ENCODE results near the gene SLC36A2.
"Not testable (repeated sequence)": the region's sequence is repeated elsewhere in the genome, so short reads cannot be mapped to it uniquely, and the experiment has no call there.

SLC36A2 gene

GRCh38 chr5:151327585-151327984 is 19.8 kb downstream of the SLC36A2 start:
- Histone ChIP-seq H3K4me3 (ENCODE audit: low read length) (no peak overlapping the region), H3K4me1 (ENCODE audit: control insufficient read depth, insufficient read depth, low read length) (peaks cover 4% of the 10 kb centered on the region), H3K27me3 (replicated peaks; ENCODE audit: control insufficient read depth, insufficient read depth, low read length) (peaks cover 10% of the 10 kb centered on the region), H3K9me3 (ENCODE audit: control insufficient read depth, low read length) (no peaks in the 10 kb centered on the region), H3K9ac (ENCODE audit: low read length) (no peak overlapping the region), H3K36me3 (ENCODE audit: control insufficient read depth, insufficient read depth, low read length, severe bottlenecking) (no peaks in the 10 kb centered on the region)
- no peak for DNase-seq (ENCODE audit: low read depth)

GRCh38 chr5:151326266-151326665 is 21.1 kb downstream of the SLC36A2 start:
- Histone ChIP-seq H3K36me3 (ENCODE audit: control insufficient read depth, insufficient read depth, low read length, severe bottlenecking) (no peaks in the 10 kb centered on the region), H3K9me3 (ENCODE audit: control insufficient read depth, low read length) (no peaks in the 10 kb centered on the region), H3K4me1 (ENCODE audit: control insufficient read depth, insufficient read depth, low read length) (no peaks in the 10 kb centered on the region), H3K27me3 (replicated peaks; ENCODE audit: control insufficient read depth, insufficient read depth, low read length) (peaks cover 10% of the 10 kb centered on the region), H3K4me3 (ENCODE audit: low read length) (no peak overlapping the region), H3K9ac (ENCODE audit: low read length) (no peak overlapping the region)
- no peak for DNase-seq (ENCODE audit: low read depth)

DNA sequence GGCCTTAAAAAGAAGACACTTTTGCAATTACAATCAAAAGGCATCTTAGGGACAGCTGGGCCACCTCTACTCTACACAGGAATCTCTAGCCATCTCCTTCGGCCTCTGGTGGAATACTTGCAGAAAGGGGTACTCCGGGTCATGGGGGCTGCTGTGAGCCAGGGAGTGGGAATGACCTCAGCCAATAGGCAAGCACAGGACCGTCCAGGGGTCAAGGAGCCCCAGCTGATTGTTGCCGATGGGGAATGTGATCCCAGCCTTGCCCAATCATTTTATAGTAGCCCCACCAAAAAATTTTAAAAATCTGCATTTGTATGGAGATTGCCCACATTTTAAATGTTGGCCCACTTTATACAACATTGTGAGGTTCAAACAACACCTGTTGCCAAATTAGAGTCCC is 26.9 kb downstream of the SLC36A2 start:
- Histone ChIP-seq H3K9ac (ENCODE audit: low read length) (no peak overlapping the region), H3K36me3 (ENCODE audit: control insufficient read depth, insufficient read depth, low read length, severe bottlenecking) (no peaks in the 10 kb centered on the region), H3K4me3 (ENCODE audit: low read length) (no peak overlapping the region), H3K9me3 (ENCODE audit: control insufficient read depth, low read length) (no peaks in the 10 kb centered on the region), H3K27me3 (replicated peaks; ENCODE audit: control insufficient read depth, insufficient read depth, low read length) (peaks cover 7% of the 10 kb centered on the region), H3K4me1 (ENCODE audit: control insufficient read depth, insufficient read depth, low read length) (peaks cover 8% of the 10 kb centered on the region)
- no peak for DNase-seq (ENCODE audit: low read depth)

- H3K27me3 ChIP-seq (replicated peaks; ENCODE audit: control insufficient read depth, insufficient read depth, low read length): peaks cover 5% of the 10 kb centered on the region
- H3K4me3 ChIP-seq (ENCODE audit: low read length): no peak overlapping the region
- H3K9ac ChIP-seq (ENCODE audit: low read length): no peak overlapping the region
- no peaks in the 10 kb centered on the region for H3K9me3 ChIP-seq (ENCODE audit: control insufficient read depth, low read length)
- H3K36me3 ChIP-seq (ENCODE audit: control insufficient read depth, insufficient read depth, low read length, severe bottlenecking): no peaks in the 10 kb centered on the region
- peak; percentile 30 for DNase-seq (ENCODE audit: low read depth)
- peaks cover 8% of the 10 kb centered on the region for H3K4me1 ChIP-seq (ENCODE audit: control insufficient read depth, insufficient read depth, low read length)
Measured at GRCh38 chr5:151318850-151319732, 28.3 kb downstream of the SLC36A2 start.

- no peak overlapping the region for H3K9ac ChIP-seq (ENCODE audit: low read length)
- H3K9me3 ChIP-seq (ENCODE audit: control insufficient read depth, low read length): no peaks in the 10 kb centered on the region
- H3K36me3 ChIP-seq (ENCODE audit: control insufficient read depth, insufficient read depth, low read length, severe bottlenecking): no peaks in the 10 kb centered on the region
Measured at GRCh38 chr5:151317871-151318270, 29.5 kb downstream of the SLC36A2 start.

DNA sequence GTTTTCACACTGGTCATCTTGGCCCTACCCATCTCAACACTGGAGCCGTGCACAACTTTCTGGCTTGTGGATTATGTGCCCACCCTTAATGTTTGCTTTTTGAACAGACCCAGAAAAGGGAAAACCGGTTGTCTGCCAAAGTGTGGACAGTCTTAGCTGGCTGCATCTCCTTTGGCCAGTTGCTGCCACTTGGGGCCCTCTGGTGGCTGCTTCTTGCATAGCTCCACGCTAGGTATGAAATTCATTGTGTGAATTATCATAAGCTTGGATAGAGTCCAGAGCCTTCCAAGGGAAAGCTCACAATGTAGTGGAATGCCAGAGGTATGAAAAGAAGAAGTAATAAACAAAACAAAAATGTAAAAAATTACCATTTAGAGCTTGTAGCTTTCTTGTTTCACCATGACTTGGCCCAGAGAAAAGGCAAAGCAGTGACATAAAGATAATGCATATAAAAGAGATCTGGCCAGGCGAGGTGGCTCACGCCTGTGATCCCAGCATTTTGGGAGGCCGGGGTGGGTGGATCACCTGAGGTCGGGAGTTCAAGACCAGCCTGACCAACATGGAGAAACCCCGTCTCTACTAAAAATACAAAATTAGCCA is 31.3 kb downstream of the SLC36A2 start:
- H3K9me3 ChIP-seq (ENCODE audit: control insufficient read depth, low read length): no peaks in the 10 kb centered on the region
- no peak overlapping the region for H3K4me3 ChIP-seq (ENCODE audit: low read length)
- DNase-seq (ENCODE audit: low read depth): peak; percentile 89
- peaks cover 14% of the 10 kb centered on the region for H3K4me1 ChIP-seq (ENCODE audit: control insufficient read depth, insufficient read depth, low read length)
- no peaks in the 10 kb centered on the region for H3K36me3 ChIP-seq (ENCODE audit: control insufficient read depth, insufficient read depth, low read length, severe bottlenecking)
- H3K9ac ChIP-seq (ENCODE audit: low read length): no peak overlapping the region
- H3K27me3 ChIP-seq (replicated peaks; ENCODE audit: control insufficient read depth, insufficient read depth, low read length): peaks cover 5% of the 10 kb centered on the region

More at GRCh38 chr5:151317871-151318270, 29.5 kb downstream of the SLC36A2 start:
- peaks cover 14% of the 10 kb centered on the region for H3K4me1 ChIP-seq (ENCODE audit: control insufficient read depth, insufficient read depth, low read length)
- no peak overlapping the region for H3K4me3 ChIP-seq (ENCODE audit: low read length)
- H3K27me3 ChIP-seq (replicated peaks; ENCODE audit: control insufficient read depth, insufficient read depth, low read length): peaks cover 5% of the 10 kb centered on the region
- DNase-seq (ENCODE audit: low read depth): no peak

DNA sequence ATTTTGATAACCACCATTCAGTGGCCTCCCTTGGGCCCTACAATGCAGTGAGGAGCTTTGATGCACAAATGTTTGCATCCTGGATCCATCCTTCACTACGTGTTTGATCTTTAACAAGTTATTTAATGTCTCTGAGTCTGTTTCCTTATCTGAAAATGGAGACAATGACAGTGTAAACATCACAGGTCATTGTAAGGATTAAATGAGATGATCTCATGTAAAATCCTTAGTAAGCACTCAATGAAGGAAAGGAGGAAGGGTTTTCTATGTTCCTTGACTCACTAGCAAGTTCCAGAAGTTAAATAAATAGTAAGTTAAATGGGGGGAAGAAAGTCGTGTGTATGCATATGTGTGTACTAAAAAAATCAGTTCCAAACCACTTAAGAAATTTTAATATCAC is 34.0 kb downstream of the SLC36A2 start:
- peaks cover 10% of the 10 kb centered on the region for H3K4me1 ChIP-seq (ENCODE audit: control insufficient read depth, insufficient read depth, low read length)
- peaks cover 5% of the 10 kb centered on the region for H3K27me3 ChIP-seq (replicated peaks; ENCODE audit: control insufficient read depth, insufficient read depth, low read length)
- no peak overlapping the region for H3K9ac ChIP-seq (ENCODE audit: low read length)
- H3K4me3 ChIP-seq (ENCODE audit: low read length): no peak overlapping the region
- no peaks in the 10 kb centered on the region for H3K9me3 ChIP-seq (ENCODE audit: control insufficient read depth, low read length)
- no peak for DNase-seq (ENCODE audit: low read depth)
- no peaks in the 10 kb centered on the region for H3K36me3 ChIP-seq (ENCODE audit: control insufficient read depth, insufficient read depth, low read length, severe bottlenecking)

DNA sequence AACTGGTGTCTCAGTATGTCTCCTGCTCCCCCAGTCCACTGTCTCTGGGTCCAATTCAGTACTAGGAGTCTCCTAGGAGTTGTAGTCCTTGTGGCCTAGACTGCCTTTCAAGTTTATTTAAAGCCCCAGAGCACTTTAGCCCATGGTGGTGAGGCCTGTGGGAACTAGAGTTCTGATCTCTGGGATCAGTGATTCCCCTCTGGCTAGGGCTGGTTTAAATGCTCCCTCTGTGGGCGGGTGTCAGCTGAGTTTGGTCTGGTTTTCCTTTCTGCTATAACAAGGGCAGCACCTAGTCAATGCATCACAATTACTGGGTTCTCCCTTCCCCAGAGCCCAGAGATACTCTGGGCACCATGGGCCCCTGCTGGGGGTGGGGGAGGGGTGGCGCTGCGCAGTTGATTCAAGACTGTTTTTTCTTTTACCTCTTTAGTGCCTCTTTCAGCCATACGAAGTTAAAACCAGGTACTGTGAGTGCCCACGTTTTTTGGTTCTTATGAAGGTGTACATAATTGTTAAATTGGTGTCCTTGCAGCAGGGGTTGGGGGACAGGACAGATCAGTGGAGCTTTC is 34.5 kb downstream of the SLC36A2 start:
- no peak overlapping the region for H3K4me3 ChIP-seq (ENCODE audit: low read length)
- H3K4me1 ChIP-seq (ENCODE audit: control insufficient read depth, insufficient read depth, low read length): peaks cover 10% of the 10 kb centered on the region
- no peaks in the 10 kb centered on the region for H3K9me3 ChIP-seq (ENCODE audit: control insufficient read depth, low read length)
- H3K36me3 ChIP-seq (ENCODE audit: control insufficient read depth, insufficient read depth, low read length, severe bottlenecking): no peaks in the 10 kb centered on the region
- no peak overlapping the region for H3K9ac ChIP-seq (ENCODE audit: low read length)
- DNase-seq (ENCODE audit: low read depth): no peak
- peaks cover 7% of the 10 kb centered on the region for H3K27me3 ChIP-seq (replicated peaks; ENCODE audit: control insufficient read depth, insufficient read depth, low read length)

- Histone ChIP-seq H3K4me1 (ENCODE audit: control insufficient read depth, insufficient read depth, low read length) (peaks cover 10% of the 10 kb centered on the region), H3K4me3 (ENCODE audit: low read length) (no peak overlapping the region), H3K9me3 (ENCODE audit: control insufficient read depth, low read length) (no peaks in the 10 kb centered on the region), H3K9ac (ENCODE audit: low read length) (no peak overlapping the region), H3K27me3 (replicated peaks; ENCODE audit: control insufficient read depth, insufficient read depth, low read length) (peaks cover 8% of the 10 kb centered on the region), H3K36me3 (ENCODE audit: control insufficient read depth, insufficient read depth, low read length, severe bottlenecking) (no peaks in the 10 kb centered on the region)
- no peak for DNase-seq (ENCODE audit: low read depth)
Measured at GRCh38 chr5:151310932-151311331, 36.4 kb downstream of the SLC36A2 start.

DNA sequence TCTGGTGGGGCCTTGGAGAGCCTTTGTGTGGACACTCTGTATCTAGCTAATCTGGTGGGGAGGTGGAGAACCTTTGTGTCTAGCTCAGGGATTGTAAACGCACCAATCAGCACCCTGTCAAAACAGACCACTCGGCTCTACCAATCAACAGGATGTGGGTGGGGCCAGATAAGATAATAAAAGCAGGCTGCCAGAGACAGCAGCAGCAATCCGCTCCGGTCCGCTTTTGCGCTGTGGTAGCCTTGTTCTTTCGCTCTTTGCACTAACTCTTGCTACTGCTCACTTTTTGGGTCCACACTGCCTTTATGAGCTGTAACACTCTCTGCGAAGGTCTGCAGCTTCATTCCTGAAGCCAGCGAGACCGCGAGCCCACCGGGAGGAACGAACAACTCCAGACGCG is 37.5 kb downstream of the SLC36A2 start:
- not testable (repeated sequence) for H3K4me3 ChIP-seq (ENCODE audit: low read length); H3K4me1 ChIP-seq (ENCODE audit: control insufficient read depth, insufficient read depth, low read length); H3K36me3 ChIP-seq (ENCODE audit: control insufficient read depth, insufficient read depth, low read length, severe bottlenecking); H3K27me3 ChIP-seq (replicated peaks; ENCODE audit: control insufficient read depth, insufficient read depth, low read length); H3K9me3 ChIP-seq (ENCODE audit: control insufficient read depth, low read length); DNase-seq (ENCODE audit: low read depth); H3K9ac ChIP-seq (ENCODE audit: low read length)

- H3K9ac ChIP-seq (ENCODE audit: low read length); DNase-seq (ENCODE audit: low read depth); H3K4me1 ChIP-seq (ENCODE audit: control insufficient read depth, insufficient read depth, low read length); H3K9me3 ChIP-seq (ENCODE audit: control insufficient read depth, low read length); H3K36me3 ChIP-seq (ENCODE audit: control insufficient read depth, insufficient read depth, low read length, severe bottlenecking); H3K4me3 ChIP-seq (ENCODE audit: low read length); H3K27me3 ChIP-seq (replicated peaks; ENCODE audit: control insufficient read depth, insufficient read depth, low read length): not testable (repeated sequence)
Measured at GRCh38 chr5:151309266-151309665, 38.1 kb downstream of the SLC36A2 start.

Data from adipocyte (in vitro differentiated cells).